ENCODE data around the gene EPS8L3. TPM values are rescaled to one million over a fixed set of nuclear protein-coding genes. Genes with fewer than 3 reads are reported as not detected.

EPS8L3 gene
- total and polyA plus RNA-seq, 2 of the 8 experiments (the other 6 are each of a cell fraction or from before 2014, with no cell fraction given) = not detected

DNA sequence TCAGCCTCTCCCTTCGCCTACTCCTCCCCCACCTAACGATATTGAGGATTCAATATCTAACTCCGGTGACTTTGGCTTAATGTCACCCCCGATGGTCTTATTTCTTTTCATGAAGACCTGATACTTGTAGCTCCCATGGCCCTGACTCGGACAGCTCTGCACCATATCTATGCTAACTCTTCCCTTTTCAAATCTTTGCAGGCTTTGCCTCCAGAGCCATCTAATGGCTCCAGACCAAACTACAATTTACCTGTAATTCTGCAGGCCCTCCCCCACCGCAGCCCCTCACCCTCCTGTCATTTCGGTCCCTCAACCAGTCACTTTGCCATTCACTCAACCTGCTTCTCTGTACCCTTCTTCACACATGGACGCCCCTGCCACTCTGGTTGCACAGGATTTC lies 59.5 kb downstream of the EPS8L3 start:
- Histone ChIP-seq H3K27ac (ENCODE audit: low read depth, low read length) (no peak overlapping the region), H3K4ac (replicated peaks; ENCODE audit: insufficient read length, low read depth, low read length) (no peak overlapping the region), H3K9me3 (ENCODE audit: insufficient read depth in 2 of 2, low read depth in 1 of 2, low read length in 1 of 2) (peaks cover 4 to 11% of the 10 kb centered on the region in 2 experiments; a peak in 3 of 4 replicates), H3K9ac (replicated peaks in 1 of 4; ENCODE audit: extremely low read depth in 1 of 4, low read depth in 3 of 4, low read length in 3 of 4) (no peak overlapping the region), H3K18ac (ENCODE audit: extremely low read depth, low read length) (no peak overlapping the region), H3K27me3 (replicated peaks in 1 of 4; ENCODE audit: control insufficient read depth in 3 of 4, extremely low read depth in 1 of 4, insufficient read depth in 3 of 4, low read length in 3 of 4) (no peaks in the 10 kb centered on the region), H3K79me2 (ENCODE audit: control insufficient read depth in 1 of 2, insufficient read depth in 2 of 2, low read length in 2 of 2) (no peaks in the 10 kb centered on the region), H4K8ac (ENCODE audit: extremely low read depth, insufficient read depth, low read length) (no peak overlapping the region; the same call in 1 of the 2 replicates), H3K23ac (ENCODE audit: insufficient read length) (no peak overlapping the region), H3K4me1 (replicated peaks in 1 of 4; ENCODE audit: control insufficient read depth in 3 of 4, insufficient read depth in 4 of 4, low read length in 3 of 4) (no peaks in the 10 kb centered on the region), H4K5ac (ENCODE audit: insufficient read length, low read depth, low read length) (no peak overlapping the region), H3K23me2 (ENCODE audit: low read depth, low read length) (no peaks in the 10 kb centered on the region), H4K91ac (replicated peaks; ENCODE audit: insufficient read length, low read length) (no peak overlapping the region), H3K4me2 (ENCODE audit: insufficient read depth in 1 of 2, low read depth in 2 of 2, low read length in 2 of 2) (no peak overlapping the region), H2BK120ac (replicated peaks; ENCODE audit: low read depth, low read length) (no peak overlapping the region), H3K14ac (ENCODE audit: insufficient read length) (no peak overlapping the region), H2BK15ac (ENCODE audit: low read length) (no peak overlapping the region), H2AFZ (ENCODE audit: low read length) (no peak overlapping the region), H3K36me3 (ENCODE audit: control insufficient read depth in 2 of 4, insufficient read depth in 4 of 4, low read length in 3 of 4) (no peaks in the 10 kb centered on the region; a peak in 1 of 8 replicates), H2BK5ac (ENCODE audit: low read depth, low read length) (no peak overlapping the region), H4K20me1 (replicated peaks in 1 of 2; ENCODE audit: control insufficient read depth in 1 of 2, insufficient read depth in 2 of 2, low read length in 2 of 2) (no peaks in the 10 kb centered on the region), H3K56ac (replicated peaks; ENCODE audit: insufficient read length, low read depth, low read length) (no peak overlapping the region), H3K79me1 (ENCODE audit: low read depth, low read length) (no peaks in the 10 kb centered on the region), H2BK12ac (ENCODE audit: low read depth, low read length) (no peak overlapping the region), H3K4me3 (ENCODE audit: extremely low read depth in 1 of 4, insufficient read depth in 2 of 4, low read depth in 3 of 4, low read length in 4 of 4) (no peak overlapping the region), H2AK5ac (ENCODE audit: low read depth, low read length) (no peak overlapping the region), H2BK20ac (ENCODE audit: low read length) (no peak overlapping the region)
- ChIA-PET CTCF (ENCODE audit: partially characterized antibody) (interaction anchor here (0.7 to 2.3 kb wide), 5 partner anchors 13 to 70 kb away, joined by 3 to 19 read pairs (median 6); partner anchors contain the start of gene GSTM4), POLR2A (ENCODE audit: partially characterized antibody) (interaction anchor here (0.8 kb wide), 1 partner anchor 36 kb away, joined by 3 read pairs; no protein-coding TSS in a partner anchor)
- TF ChIP-seq JUN (IDR thresholded peaks at IDR 0.05; ENCODE audit: low read depth, low read length) (no peak), RAD21 (IDR thresholded peaks at IDR 0.05 in 1 of 2, conservative IDR thresholded peaks at IDR 0.05 in 1 of 2; ENCODE audit: low read depth in 2 of 2, low read length in 2 of 2) (peak; percentile 64 to 68)
- TF ChIP-seq, protein P1, sequence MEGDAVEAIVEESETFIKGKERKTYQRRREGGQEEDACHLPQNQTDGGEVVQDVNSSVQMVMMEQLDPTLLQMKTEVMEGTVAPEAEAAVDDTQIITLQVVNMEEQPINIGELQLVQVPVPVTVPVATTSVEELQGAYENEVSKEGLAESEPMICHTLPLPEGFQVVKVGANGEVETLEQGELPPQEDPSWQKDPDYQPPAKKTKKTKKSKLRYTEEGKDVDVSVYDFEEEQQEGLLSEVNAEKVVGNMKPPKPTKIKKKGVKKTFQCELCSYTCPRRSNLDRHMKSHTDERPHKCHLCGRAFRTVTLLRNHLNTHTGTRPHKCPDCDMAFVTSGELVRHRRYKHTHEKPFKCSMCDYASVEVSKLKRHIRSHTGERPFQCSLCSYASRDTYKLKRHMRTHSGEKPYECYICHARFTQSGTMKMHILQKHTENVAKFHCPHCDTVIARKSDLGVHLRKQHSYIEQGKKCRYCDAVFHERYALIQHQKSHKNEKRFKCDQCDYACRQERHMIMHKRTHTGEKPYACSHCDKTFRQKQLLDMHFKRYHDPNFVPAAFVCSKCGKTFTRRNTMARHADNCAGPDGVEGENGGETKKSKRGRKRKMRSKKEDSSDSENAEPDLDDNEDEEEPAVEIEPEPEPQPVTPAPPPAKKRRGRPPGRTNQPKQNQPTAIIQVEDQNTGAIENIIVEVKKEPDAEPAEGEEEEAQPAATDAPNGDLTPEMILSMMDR (IDR thresholded peaks at IDR 0.05; ENCODE audit: control extremely low read depth in 1 of 3, insufficient read depth in 1 of 3, low read depth in 1 of 3, low read length in 3 of 3) = peak in 2 of 3 experiments; percentile 45 to 54; a peak in 3 of 4 replicates
- no peak for DNase-seq (ENCODE audit: low read depth in 1 of 2, low spot score in 2 of 2)
- 82% methylated on average over 8 of the region's 8 CpGs; no CpG with 5 or more reads in 1 of the 2 experiments for WGBS, 2 experiments (ENCODE audit: extremely low coverage in 1 of 2, insufficient coverage in 1 of 2, insufficient read length in 1 of 2, insufficient replicate concordance in 2 of 2, low coverage in 1 of 2, low lambda C conversion rate in 2 of 2, missing lambda C conversion rate in 1 of 2)
- no peak for FAIRE-seq

Measured in H1 (cell line).